SU-DHL-6 (cell line): ENCODE measurements around the gene FNTB.

ENCODE experiments used
- CTCF ChIP-seq: fragments of 200-600 bp; sonication (generic); IDR thresholded peaks from one replicate; pipeline ENCODE4 v1.5.1; 2017; ENCODE audit warnings: antibody characterized with exemption, mild to moderate bottlenecking, low read length, moderate library complexity; ENCODE audit not compliant: insufficient read depth, poor library complexity, severe bottlenecking
- EZH2phosphoT487 ChIP-seq: fragments of 200-600 bp; sonication (generic), shearing (Covaris generic); conservative IDR thresholded peaks from 2 replicates; pipeline ENCODE4 v1.6.1; 2018; ENCODE audit warnings: mild to moderate bottlenecking, antibody characterized with exemption, low read length, moderate library complexity, mixed read lengths

GRCh38 chr14:65073605-65074201, 87.0 kb downstream of the FNTB start:
- no peak for TF ChIP-seq CTCF
- TF ChIP-seq EZH2phosphoT487 = no peak
